B cell (primary cell): ENCODE measurements around the gene PHKA2. TPM values are rescaled to one million over a fixed set of nuclear protein-coding genes. Genes with fewer than 3 reads are reported as not detected.
A peak's percentile ranks its signal among the peaks of the same experiment; 100 is the strongest.

Experiments used
- ATAC-seq: fragments of 200-7000 bp; cut with Tn5 transposase; one replicate; pipeline ENCODE4 v1.10.0; 2021; ENCODE audit warnings: low read depth, mild to moderate bottlenecking, moderate number of reproducible peaks, moderate library complexity
- CTCF ChIA-PET: fragments of 350-600 bp; sonication (Branson Sonifier 250); formaldehyde crosslinking; loops from one replicate; lab custom pipeline; 2021; ENCODE audit warnings: antibody characterized with exemption, inconsistent platforms; lab: Charles Lee
- POLR2A ChIA-PET: fragments of 350-600 bp; sonication (Branson Sonifier 250); formaldehyde crosslinking; loops from one replicate; lab custom pipeline; 2021; ENCODE audit warnings: antibody characterized with exemption; lab: Charles Lee
- DNase-seq: peaks from one replicate; pipeline ENCODE4 v3.0.0; 2013
- H2AFZ ChIP-seq: 2 replicates; pipeline ENCODE4 v1.6.1; 2012; ENCODE audit warnings: mild to moderate bottlenecking, low read depth, low read length; ENCODE audit not compliant: insufficient read depth, poor library complexity, severe bottlenecking
- H3K27ac ChIP-seq, 2 donors: 1 replicate in 1 of 2; 2 replicates in 1 of 2; pipeline ENCODE4 v1.5.1; 2012 to 2013; ENCODE audit warnings: low read length in 2 of 2, mild to moderate bottlenecking in 2 of 2, moderate library complexity in 1 of 2
- H3K27me3 ChIP-seq, 4 experiments: fragments of 200-600 bp in 1 of 4; sonication (generic) in 1 of 4; replicated peaks in 1 of 4; 1 replicate in 2 of 4; 2 replicates in 2 of 4; pipeline versions ENCODE4 v1.6.1 to v1.7.0; 2013 to 2016; ENCODE audit warnings: low read length in 3 of 4, mild to moderate bottlenecking in 2 of 4, mixed read lengths in 1 of 4, moderate library complexity in 1 of 4; ENCODE audit not compliant: insufficient read depth in 4 of 4, control insufficient read depth in 3 of 4; ENCODE audit errors: control extremely low read depth in 1 of 4
- H3K36me3 ChIP-seq, 2 experiments: replicated peaks in 1 of 2; 1 replicate in 1 of 2; 2 replicates in 1 of 2; pipeline versions ENCODE4 v1.6.1 to v1.7.1; 2013; ENCODE audit warnings: low read length in 1 of 2; ENCODE audit not compliant: insufficient read depth in 2 of 2, control insufficient read depth in 1 of 2; ENCODE audit errors: control extremely low read depth in 1 of 2, extremely low read depth in 1 of 2
- H3K4me1 ChIP-seq, 2 donors: fragments of 200-600 bp in 1 of 2; sonication (generic) in 1 of 2; 1 replicate in 1 of 2; 2 replicates in 1 of 2; pipeline versions ENCODE4 v1.5.1 to v1.6.1; 2013 to 2017; ENCODE audit warnings: low read length in 2 of 2; ENCODE audit not compliant: control insufficient read depth in 2 of 2, insufficient read depth in 2 of 2
- H3K4me2 ChIP-seq: replicated peaks from 2 replicates; pipeline ENCODE3; 2012; ENCODE audit warnings: mild to moderate bottlenecking, low read depth, low read length; ENCODE audit not compliant: poor library complexity, severe bottlenecking
- H3K4me3 ChIP-seq, 5 experiments: fragments of 200-600 bp in 1 of 5; sonication (generic) in 1 of 5; 1 replicate in 3 of 5; 2 replicates in 2 of 5; pipeline versions ENCODE4 v1.5.1 to v1.7.0; 2011 to 2016; ENCODE audit warnings: low read length in 4 of 5, mild to moderate bottlenecking in 4 of 5, low read depth in 2 of 5, control low read depth in 1 of 5, moderate library complexity in 1 of 5; ENCODE audit not compliant: insufficient read depth in 1 of 5; ENCODE audit errors: control extremely low read depth in 1 of 5, extremely low read depth in 1 of 5
- H3K79me2 ChIP-seq: fragments of 200-600 bp; sonication (generic); one replicate; pipeline ENCODE4 v1.6.0; 2016; ENCODE audit warnings: low read length; ENCODE audit not compliant: control insufficient read depth, insufficient read depth
- H3K9ac ChIP-seq: fragments of 200-600 bp; sonication (generic); 2 replicates; pipeline ENCODE4 v1.6.1; 2017; ENCODE audit warnings: mild to moderate bottlenecking, low read length, moderate library complexity
- H3K9me3 ChIP-seq, 3 donors: one replicate each; pipeline versions ENCODE4 v1.6.1 to v1.7.1; 2013; ENCODE audit warnings: low read length in 2 of 3; ENCODE audit not compliant: control insufficient read depth in 2 of 3, insufficient read depth in 1 of 3; ENCODE audit errors: control extremely low read depth in 1 of 3
- H4K20me1 ChIP-seq: 2 replicates; pipeline ENCODE4 v1.6.0; 2012; ENCODE audit warnings: mild to moderate bottlenecking, low read length; ENCODE audit not compliant: insufficient read depth, control insufficient read depth, poor library complexity, severe bottlenecking
- H3K27ac Mint-ChIP-seq: one replicate; pipeline ENCODE4 v1.8.0; 2021; ENCODE audit warnings: mixed read lengths
- H3K27me3 Mint-ChIP-seq: one replicate; pipeline ENCODE4 v1.8.0; 2021; ENCODE audit warnings: mixed read lengths
- H3K4me1 Mint-ChIP-seq: one replicate; pipeline ENCODE4 v1.8.0; 2021; ENCODE audit warnings: mixed read lengths
- H3K4me3 Mint-ChIP-seq: one replicate; pipeline ENCODE4 v1.8.0; 2021; ENCODE audit warnings: mixed read lengths
- H3K9me3 Mint-ChIP-seq: one replicate; pipeline ENCODE4 v1.8.0; 2022; ENCODE audit warnings: mixed read lengths; ENCODE audit not compliant: insufficient read depth
- CTCF ChIP-seq: fragments of 200-600 bp; IDR thresholded peaks from one replicate; pipeline ENCODE4 v1.8.0; 2022; ENCODE audit warnings: antibody characterized with exemption, mild to moderate bottlenecking
- EZH2 ChIP-seq: IDR thresholded peaks from 2 replicates; pipeline ENCODE4 v1.6.1; 2012; ENCODE audit warnings: borderline replicate concordance, low read depth, mild to moderate bottlenecking, moderate library complexity, low read length; ENCODE audit not compliant: insufficient read depth, poor library complexity, severe bottlenecking
- WGBS: methylation state at CpG from one replicate; pipeline ENCODE4 v1.1.5; 2013; ENCODE audit warnings: missing lambda C conversion rate; ENCODE audit not compliant: insufficient coverage; 5-methylcytosine and 5-hydroxymethylcytosine counted together
- intact Hi-C: fragments of 100-400 bp; cut with micrococcal nuclease; formaldehyde crosslinking; loops from one replicate; pipeline ENCODE4 v1.10.0; 2022
- polyA plus RNA-seq: library from polyadenylated mRNA; depleted of rRNA; stranded (reverse); fragments of >200 nt; gene quantifications from 2 replicates; pipeline ENCODE4 v1.2.3, GENCODE V29; 2012
- total RNA-seq, 2 donors: library from RNA; stranded (reverse); fragments of 120-200 nt in 1 of 2; gene quantifications; 1 replicate in 1 of 2; 2 replicates in 1 of 2; pipeline versions ENCODE4 v1.2.3 to v1.2.4, GENCODE V29; 2013 to 2022

PHKA2 gene
- total and polyA plus RNA-seq, 2 donors (not counting 1 experiment from before 2014, with no cell fraction given): 54.6 to 60.6 TPM

- Mint-ChIP-seq H3K27ac (peak overlapping the region; percentile 79), H3K9me3 (no peaks in the 10 kb centered on the region)
- H3K4me2 ChIP-seq: no peak overlapping the region
Observed at GRCh38 chrX:18887825-18888212, 96.1 kb downstream of the PHKA2 start.

More at GRCh38 chrX:18887825-18888212, 96.1 kb downstream of the PHKA2 start:
- peaks cover 14 to 20% of the 10 kb centered on the region in 2 donors for H3K4me1 ChIP-seq
- H4K20me1 ChIP-seq: no peaks in the 10 kb centered on the region
- H3K9me3 ChIP-seq: no peaks in the 10 kb centered on the region
- no peaks in the 10 kb centered on the region for H3K27me3 Mint-ChIP-seq
- no peak for TF ChIP-seq CTCF
- no peak for TF ChIP-seq EZH2
- no peaks in the 10 kb centered on the region for H3K27me3 ChIP-seq
- peak overlapping the region; percentile 88 for H2AFZ ChIP-seq
- H3K9ac ChIP-seq: no peak overlapping the region
- ChIA-PET POLR2A (interaction anchor here (1.8 kb wide), 1 partner anchor 97 kb away, joined by 8 read pairs; no protein-coding TSS in a partner anchor), CTCF (interaction anchor here (0.8 to 1.2 kb wide), 2 partner anchors 446 to 463 kb away, joined by 3 read pairs; no protein-coding TSS in a partner anchor)
- no peak overlapping the region for H3K4me3 ChIP-seq
- peaks cover 24% of the 10 kb centered on the region for H3K4me1 Mint-ChIP-seq
- no peaks in the 10 kb centered on the region for H3K79me2 ChIP-seq
- intact Hi-C loops: loop anchor here (2.0 to 5.0 kb wide), 4 partner anchors 97 to 463 kb away; partner anchors contain the start of genes CDKL5 and PHKA2
- H3K4me3 Mint-ChIP-seq: peak overlapping the region; percentile 37
- DNase-seq (no peak), ATAC-seq (no peak)
- H3K36me3 ChIP-seq: no peaks in the 10 kb centered on the region
- no CpG with 5 or more reads among the region's 6 CpGs for WGBS
- H3K27ac ChIP-seq: no peak overlapping the region
